Stimulated activated CD8-positive, alpha-beta memory T cell treated with anti-CD3 and anti-CD28 coated beads, Interleukin-15, amount 100 ng/mL, for 1 hour (primary cell): Measurements from ENCODE around the gene VRTN.

ENCODE experiments used
- DNase-seq: peaks from one replicate; pipeline ENCODE4 v3.0.0-alpha.2; 2020; ENCODE audit warnings: low read depth

Gene VRTN

DNA sequence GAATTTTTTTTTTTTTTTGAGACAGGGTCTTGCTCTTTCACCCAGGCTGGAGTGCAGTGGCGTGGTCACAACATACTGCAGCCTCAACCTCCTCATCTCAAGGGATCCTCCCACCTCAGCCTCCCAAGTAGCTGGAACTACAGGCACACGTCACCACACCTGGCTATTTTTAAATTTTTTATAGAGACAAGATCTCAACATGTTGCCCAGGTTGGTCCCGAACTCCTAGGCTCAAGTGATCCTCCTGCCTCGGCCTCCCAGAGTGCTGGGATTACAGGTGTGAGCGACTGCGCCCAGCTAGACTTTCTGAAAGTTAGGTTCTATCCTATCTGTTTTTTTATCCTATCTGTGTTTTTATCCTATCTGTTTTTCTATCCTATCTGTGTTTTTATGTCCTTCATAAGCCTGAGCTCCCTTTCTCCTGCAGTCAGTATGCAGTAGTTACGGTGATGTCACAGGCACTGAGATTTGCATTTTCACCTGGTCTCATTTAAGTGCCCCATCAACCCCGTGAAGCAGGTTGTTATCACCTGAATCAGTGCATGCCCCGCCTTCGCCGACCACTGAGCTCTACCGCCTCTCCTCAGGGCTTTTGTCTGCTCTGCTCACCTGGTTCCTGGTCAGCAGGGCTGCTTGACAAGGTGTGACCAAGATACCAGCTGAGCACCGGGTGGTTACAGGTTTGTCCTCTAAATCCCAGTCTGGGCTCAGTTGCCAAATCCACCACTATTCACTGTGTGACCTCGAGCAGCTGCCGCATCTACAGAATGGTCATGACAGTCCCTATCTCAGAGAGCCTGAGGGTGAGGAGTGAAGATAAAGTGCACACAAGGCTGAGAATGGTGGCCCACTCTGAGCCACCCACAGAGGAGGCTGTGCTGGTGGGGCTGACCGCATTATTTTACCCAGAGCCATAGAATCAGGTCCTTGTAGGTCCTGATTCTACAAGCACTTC lies 44.6 kb downstream of the VRTN start:
- no peak for DNase-seq

DNA sequence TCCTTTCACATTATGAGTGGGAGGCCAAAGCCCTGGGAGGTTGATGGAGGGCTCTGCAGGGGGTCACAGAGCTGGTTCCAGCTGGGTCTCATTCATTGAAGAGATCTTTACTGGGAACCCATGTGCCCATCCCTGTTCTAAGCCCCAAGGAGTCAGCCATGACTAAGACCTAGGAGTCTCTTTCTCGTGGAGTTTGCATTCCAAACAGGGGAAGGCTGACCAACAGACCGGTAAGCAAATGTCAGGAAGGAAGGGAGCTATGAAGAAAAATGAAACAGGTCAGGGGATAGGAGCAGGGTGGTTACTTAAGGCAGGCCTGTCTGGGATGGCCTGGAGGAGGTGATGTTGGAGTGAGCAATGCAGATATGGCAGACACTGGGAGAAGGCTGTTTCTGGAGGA lies 46.3 kb downstream of the VRTN start:
- DNase-seq: no peak

DNA sequence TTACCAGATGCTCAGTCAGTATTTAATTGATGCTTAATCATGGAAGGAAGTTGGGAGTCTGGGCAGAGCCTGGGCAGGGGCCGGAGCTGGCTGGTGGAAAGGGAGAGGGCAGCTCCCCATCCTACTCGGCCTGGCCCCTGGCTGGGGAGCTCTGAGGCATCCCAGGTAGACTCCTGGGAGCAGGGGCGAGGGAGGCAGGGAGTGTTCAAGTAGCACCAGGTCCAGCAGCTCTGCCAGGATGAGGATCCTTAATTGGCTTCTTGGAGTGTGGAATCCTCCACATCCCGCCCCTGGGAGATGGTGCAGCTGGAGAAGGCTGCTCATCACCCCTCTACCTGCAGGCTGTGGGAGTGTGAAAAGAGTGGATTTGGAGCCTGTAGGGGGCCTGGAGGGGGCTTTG lies 46.8 kb downstream of the VRTN start:
- no peak for DNase-seq

DNA sequence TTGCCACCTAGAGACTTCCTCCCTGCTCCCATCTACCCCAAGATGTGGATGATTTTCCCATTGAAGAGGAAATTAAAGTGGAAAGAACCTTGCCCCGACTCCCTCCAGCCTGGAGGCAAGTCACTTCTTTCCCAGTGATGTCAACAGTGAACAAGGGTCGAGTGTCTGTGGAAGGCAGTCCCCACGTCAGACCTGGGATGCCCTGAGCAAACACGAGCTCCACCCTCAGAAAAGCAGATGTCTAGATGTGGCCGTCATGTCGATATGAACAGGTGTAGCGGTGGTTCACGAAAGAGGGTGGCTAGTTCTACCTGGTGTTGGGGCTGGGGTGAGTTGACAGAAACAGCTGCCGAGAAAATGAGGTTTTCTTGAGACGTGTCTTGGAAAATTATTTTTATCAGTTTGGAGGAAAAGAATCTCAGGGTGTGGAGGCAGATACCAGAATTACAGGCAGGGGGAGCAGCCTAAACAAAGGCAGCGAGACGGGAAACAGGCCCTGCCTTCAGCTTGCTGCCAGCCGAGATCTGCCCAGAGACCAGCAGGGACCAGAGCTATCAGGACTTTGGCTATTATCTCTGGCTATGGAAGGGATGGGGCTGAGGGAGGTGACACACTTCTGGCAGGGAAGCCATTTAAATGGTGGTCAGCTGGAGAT lies 51.9 kb downstream of the VRTN start:
- DNase-seq: no peak

DNA sequence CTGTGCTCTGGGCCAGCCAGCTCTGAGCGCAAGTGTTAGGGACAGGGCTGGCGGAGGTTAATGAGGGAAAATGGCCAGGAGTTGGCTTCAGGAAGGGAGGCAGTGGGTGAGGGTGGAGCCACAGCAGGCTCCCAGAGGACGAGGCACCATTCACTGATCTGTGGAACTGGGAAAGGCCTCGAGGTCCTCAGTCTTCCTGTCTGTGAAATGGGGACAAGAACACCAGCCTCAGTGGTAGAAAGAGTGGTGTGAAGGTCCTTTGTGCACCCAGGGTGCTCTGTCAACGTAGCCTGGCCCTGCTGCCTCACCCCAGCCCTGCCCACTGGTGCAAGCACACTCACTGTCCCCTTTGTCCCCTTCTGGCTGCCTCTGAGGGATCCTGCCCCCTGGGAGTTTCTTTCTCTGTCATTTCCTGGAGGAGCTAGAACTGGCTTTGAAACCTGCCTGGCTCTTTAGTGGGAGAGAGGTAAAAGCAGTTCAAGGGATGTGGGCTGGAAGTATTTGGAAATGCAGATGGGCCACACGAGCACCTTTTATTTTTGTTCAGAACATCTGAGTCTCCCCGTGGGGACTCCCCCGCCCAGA lies 52.7 kb downstream of the VRTN start:
- no peak for DNase-seq

DNA sequence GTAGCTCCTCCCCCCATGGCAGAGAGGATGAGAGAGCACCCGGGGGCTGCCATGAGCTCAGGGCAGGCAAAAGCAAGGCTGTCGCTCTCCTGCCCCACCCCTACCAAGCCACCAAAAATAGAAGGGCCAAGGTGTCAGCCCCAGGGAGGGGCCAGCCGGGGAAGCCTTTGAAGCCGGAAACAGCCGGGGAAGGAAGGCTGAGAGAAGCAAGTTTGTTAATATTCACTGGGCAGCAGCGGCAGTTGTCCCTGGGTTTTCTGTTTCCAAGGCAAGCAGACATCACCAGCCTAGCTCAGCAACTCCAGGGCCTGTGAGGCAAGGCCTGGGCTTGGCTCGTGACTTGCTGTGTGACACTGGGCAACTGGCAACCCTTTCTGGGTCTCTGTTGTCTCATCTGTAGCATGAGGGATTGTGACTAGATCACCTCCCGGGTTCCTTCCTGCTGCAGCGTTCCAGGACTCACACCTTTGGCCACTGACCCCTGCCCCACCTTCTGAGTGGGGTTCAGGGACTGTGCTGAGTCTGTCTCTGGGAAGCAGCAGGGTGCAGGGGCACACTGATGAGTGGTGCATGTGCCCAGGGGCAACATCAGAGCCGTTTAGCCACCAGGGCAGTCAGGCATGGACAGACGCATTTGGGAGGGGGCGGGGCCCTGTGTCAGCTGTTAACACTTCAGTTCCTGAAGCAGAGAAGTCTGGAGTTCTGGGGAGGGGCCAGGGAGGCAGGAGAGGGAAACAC lies 53.4 kb downstream of the VRTN start:
- DNase-seq: peak; percentile 33

DNA sequence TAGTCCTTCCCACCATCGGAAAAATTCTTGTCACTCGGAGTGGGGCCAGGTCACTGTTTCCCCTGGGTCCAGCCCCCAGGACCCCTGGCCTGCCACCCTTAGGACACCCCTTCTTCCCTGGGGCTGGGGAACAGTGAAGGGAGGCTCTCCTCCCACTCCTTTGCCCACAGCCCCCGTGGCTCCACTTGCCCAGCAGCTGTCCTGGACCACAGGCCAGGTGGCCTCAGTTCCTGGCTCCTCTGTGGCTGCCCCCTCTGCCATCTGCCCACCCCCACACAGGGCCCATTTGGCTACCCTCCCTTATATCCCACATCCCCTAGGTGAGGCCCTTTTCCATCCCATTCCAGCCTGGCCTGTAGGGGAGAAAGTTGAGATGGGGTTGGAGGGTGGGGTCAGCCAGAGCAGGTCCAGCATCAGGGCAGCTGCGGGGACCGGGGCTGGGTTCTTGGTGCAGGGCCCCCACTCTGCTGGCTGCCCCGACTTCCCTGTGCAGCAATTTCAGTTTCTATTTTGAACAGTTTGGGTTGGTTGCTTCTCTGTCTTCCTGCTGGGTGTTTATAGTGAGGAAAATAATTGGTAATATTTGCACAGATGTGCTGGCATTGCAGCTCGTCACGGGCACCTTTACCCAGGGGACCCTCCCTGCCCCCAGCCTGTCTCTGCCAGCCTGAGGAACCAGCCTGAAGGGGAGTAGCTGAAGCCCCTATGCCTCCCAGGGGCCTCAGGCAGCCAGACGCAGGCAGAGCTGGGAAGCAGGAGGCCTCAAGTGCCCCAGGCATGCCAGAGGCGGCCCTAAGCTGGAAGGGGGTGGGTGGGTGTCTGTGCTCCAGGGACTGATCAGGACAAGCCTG lies 54.4 kb downstream of the VRTN start:
- DNase-seq: no peak

DNA sequence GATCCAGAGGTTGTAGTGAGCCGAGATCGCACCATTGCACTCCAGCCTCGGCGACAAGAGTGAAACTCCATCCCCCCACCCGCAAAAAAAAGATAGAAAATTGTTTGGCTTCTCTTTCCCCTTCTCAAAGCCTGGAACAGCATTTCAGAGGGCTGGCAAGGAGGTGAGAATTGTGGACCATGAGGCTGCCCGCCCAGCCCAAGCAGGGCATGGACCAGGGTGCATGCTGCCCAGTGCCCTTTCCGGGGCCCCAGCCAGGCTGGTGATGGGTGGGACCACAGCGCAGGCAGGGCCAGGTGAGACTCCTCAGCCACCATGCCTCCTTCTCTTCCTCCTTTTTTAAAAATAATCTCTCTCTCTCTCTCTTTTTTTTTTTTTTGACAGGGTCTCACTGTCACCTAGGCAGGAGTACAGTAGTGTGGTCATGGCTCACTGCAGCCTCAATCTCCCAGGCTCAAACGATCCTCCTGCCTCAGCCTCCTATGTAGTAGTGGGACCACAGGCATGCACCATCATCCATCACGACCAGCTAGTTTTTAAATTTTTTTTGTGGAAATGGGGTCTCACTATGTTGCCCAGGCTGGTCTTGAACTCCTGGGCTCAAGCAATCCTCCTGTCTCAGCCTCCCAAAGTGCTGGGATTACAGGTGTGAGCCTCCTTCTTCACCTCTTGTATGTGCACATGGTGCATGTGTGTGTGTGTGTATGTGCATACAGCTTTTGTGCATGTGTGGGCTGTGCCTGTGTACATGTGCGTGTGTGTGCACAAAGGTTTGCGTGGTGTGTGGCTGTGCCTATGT lies 55.5 kb downstream of the VRTN start:
- DNase-seq: no peak

DNA sequence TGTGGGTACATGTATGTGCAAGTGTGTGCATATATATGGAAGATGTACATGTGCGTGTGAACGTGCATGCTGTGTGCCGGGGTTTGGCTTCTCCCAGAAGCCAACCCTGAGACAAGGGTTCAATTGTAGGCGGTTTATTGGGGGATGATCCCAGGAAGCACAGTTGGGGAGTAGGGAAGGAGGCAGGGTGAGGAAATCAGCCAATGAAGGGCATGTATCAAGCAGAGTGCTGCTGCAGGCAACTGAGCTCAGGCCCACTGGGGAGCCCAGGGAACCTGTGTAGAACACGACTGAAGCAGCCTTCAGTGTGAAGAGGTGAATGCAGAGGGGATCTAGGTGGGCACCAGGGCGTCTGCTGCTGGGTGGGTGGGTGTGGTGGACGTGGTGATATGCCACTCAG lies 56.2 kb downstream of the VRTN start:
- DNase-seq: no peak

DNA sequence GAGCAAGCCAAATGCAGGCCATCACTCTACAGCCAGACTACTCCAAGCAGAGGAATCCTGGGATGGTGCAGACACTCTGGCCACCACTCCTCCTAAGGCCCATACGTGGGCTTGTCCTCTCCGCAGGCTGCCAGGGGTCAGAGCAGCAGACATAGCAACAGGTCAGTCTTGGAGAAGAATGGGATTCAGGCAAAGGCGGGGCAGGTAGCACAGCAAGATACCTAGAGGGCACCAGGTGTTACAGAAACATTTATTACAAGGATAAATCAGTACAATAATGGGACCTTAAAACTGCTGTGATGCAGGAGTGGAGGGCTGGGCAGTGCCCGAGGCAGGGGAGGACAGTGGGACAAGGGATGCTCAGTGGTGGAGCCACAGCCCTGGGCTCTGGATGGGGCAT lies 57.4 kb downstream of the VRTN start:
- DNase-seq: no peak

DNA sequence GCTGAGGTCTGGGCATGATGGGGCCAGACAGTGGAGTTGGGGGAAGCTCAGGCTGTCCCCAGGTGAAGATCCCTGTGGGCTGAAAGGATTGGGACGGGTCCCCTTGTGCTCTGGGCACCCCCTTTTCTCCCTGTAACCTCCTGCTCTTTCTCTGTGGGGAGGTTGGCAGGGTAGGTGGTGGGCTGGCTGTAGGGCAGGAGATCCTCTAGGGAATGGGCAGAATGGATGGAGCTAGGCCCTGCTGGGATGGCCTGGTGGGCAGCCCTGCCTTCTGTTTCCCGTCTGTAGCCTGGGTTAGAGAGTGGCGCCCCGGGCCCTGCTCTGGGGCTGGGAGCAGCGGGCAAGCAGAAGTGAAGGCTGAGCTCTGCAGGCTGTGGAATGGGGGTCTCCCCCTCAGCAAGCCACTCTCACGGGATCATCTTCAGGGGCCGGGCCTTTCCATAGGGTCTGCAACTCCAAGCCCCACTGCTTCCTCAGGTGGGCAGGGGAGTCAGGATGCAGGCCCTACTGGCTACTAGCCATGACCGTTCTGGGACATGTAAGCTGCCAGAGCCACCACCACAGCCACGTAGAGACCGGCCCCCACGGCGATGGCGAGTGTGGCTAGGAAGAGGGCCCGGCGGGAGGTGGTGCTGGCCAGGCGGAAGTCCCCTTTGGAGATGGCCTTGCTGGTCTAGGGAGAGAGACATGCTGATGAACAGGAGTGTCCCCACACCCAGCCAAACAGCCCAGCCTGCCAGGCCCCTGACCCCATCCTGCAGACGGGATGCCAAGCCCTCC lies 58.9 kb downstream of the VRTN start:
- DNase-seq: no peak

DNA sequence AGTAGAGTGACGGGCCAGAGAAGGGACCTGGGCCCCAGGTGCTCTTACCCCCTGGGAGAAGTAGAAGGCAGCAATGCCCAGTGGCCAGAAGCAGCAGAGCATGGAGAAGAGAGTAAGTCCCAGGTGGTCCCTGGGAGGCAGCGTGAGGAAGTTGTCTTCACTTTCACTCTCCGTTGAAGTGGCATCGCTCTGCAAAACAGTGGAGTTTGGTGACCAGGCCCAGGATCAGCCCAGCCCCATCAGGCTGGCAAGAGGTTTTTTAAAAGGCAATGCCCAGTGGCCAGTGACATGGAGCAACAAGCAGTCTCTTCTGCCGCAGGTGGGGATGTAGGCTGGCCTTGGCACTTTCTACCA lies 59.5 kb downstream of the VRTN start:
- no peak for DNase-seq

DNA sequence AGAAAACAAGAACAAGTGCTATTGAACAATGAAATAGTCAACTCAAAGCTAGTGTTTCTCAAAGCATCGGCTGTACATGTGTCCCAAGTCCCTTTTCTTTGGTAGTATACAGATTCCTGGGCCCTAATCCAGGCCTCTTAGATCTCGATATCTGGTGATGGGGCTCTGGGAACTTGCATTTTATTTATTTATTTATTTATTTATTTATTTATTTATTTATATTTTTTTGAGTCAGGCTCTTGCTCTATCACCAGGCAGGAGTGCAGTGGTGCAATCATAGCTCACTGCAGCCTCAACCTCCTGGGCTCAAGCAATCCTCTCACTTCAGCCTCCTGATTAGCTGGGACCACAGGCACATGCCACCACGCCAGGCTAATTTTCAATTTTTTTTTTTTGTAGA lies 60.6 kb downstream of the VRTN start:
- DNase-seq: no peak

DNA sequence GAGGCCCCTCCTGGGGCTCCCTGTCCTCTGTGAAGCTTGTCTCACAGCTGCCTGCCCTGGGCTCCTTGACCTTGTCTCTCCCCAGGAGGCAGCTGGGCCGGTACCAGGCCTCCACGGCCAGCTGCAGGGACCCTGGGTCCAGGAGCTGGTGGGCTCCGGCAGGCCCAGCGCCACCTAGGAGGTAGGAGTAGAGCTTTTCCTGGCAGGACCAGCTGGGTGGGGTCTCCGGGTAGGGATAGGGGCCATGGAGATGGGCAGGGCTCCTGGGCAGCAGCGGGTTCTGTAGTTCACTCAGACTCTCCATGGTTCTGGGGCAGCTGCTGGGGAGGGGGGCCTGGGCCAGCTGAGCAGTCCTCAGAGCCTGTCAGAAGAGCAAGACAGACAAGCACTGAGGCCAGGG lies 61.2 kb downstream of the VRTN start:
- no peak for DNase-seq
